Nucleus accumbens (tissue), 56 donors: ENCODE results near the gene GM2A.
"Not testable (repeated sequence)": the region's sequence is repeated elsewhere in the genome, so short reads cannot be mapped to it uniquely, and the experiment has no call there.

Source experiments
- DNase-seq, 56 donors: peaks; one replicate each; lab custom pipeline; 2025; lab: John Stamatoyannopoulos, UW

The GM2A gene

GRCh38 chr5:151250346-151251000 lies 2.5 kb upstream of the GM2A start:
- no peak for DNase-seq

DNA sequence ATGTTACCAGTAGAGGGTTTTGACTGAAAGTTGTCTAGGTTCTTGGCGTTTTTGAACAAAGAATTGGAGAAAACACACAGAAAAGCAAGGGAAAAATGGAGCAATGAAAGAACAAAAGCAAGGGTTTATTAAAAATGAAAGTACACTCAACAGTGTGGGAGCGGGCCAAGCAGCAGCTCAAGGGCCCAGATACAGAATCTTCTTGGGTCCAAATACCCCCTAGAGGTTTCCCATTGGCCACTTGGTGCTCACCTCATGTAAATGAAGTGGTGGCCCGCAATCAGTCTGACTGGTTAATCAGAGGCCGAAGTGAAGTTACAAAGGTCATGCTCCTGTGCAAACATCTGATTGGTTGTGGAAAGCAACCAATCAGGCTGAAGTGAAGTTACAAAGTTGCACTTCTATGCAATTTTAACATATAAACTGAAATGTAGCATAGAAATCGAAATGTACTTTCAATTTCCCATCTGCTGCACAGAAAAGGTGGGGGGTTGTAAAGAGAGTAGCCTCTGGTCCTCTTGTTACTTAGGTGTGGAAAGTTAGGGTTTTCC lies 1.9 kb upstream of the GM2A start:
- no peak for DNase-seq

GRCh38 chr5:151251621-151252020 lies 1.4 kb upstream of the GM2A start:
- DNase-seq, result no peak

DNA sequence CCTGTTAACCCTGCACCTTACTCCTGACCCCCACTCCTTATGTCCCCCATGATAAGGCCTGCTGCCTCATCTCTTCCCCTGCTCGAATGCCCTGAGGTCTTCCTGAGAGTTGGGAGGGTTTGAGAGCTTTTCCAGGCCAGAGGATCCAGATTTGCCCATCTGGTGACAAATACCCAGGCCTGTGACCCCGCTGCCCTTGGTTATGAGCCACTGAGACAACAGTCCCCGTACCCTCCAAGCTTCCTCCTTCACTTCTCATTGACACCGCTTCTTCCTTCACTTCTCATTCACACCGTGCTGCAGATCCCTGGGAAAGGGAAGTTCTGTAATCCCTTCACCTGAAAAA lies 593 bp downstream of the GM2A start:
- peak in 3 of 56 donors; percentile 6 to 34 (median 13) for DNase-seq

DNA sequence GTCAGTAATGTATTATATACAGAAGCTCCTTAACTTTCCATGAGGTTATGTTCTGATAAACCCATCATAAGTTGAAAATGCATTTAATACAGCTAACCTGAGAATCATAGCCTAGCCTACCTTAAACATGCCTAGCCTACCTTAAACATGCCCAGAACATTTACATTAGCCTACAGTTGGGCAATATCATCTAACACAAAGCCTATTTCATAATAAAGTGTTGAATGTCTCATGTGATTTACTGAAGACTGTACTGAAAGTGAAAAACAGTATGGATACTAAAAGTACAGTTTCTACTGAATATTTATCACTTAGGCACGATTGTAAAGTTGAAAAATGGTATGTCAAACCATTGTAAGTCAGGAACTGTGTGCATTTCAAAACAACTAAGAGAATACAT lies 1.6 kb downstream of the GM2A start:
- no peak for DNase-seq

GRCh38 chr5:151254990-151255389 lies 2.0 kb downstream of the GM2A start:
- DNase-seq, result not testable (repeated sequence)

GRCh38 chr5:151255621-151256286 lies 2.8 kb downstream of the GM2A start:
- DNase-seq, result no peak

- peak in 2 of 56 donors; percentile 10 to 18 for DNase-seq
Measured at GRCh38 chr5:151257731-151258181, 4.8 kb downstream of the GM2A start.

DNA sequence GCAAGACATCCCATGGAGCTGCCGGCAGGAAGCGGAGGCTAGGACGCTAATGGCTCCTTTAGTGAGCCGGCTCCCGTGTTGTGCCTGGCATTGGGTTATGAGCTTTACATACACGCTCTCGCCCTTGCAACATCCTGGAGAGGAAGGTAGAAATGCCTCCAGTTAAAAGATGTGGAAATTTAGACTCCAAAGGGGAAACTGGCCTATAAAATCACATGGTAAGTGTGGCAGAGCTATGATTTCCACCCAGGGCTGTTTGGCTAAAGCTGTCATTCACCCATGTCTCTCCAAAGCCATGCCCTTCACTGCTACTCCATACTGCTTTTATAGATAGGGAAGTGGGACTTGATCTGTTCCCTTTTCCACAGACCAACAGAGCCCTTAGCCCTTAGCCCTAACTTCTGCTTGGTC lies 5.2 kb downstream of the GM2A start:
- DNase-seq, result no peak

GRCh38 chr5:151258816-151259215 lies 5.8 kb downstream of the GM2A start:
- DNase-seq, result no peak

GRCh38 chr5:151259931-151260330 lies 6.9 kb downstream of the GM2A start:
- no peak for DNase-seq

- DNase-seq, result no peak
Measured at GRCh38 chr5:151262532-151262931, 9.5 kb downstream of the GM2A start.

- no peak for DNase-seq
Measured at GRCh38 chr5:151264113-151264512, 11.1 kb downstream of the GM2A start.

DNA sequence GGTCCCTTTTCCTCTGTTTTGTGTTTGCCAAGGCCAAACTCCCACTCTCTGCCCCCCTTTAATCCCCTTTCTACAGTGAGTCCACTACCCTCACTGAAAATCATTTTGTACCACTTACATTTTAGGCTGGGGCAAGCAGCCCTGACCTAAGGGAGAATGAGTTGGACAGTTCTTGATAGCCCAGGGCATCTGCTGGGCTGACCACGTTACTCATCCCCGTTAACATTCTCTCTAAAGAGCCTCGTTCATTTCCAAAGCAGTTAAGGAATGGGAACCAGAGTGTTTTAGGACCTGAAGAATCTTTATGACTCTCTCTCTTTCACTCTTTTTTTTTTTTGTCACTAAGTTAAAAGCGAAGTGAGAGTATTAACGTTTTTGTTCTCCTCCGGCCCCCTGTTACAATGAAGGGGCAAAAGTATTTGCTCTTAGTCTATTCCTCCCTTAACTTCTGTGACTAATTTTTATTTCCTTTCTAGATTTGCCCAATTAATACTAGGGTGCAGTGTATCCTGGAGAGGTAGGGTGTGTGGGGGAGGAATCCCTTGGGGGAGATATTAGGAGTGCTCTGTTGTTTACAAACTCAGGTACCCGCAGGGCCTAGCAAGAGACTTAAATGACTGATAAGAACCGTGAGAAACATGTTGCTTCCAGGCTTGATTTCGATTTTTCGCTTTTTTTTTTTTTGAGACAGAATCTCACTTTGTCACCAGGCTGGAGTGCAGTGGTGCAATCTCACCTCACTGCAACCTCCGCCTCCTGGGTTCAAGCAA lies 14.7 kb downstream of the GM2A start:
- DNase-seq, result no peak

DNA sequence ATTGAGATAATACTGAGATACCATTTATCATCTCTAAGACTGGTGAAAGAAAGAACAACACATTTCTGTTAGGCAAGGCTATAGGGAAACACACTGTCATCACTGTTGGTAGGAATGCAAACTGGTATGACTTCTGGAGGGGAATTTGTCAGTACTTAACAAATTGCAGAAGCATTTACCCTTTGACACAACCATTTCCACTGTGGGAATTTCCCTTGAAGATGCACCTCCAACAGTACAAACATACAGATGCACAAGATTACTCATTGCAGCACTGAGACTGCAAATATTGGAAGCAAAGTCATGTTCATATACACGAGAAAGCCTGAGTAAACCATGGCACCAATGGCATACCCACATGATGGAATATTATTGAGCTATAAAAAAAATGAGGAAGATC lies 17.6 kb downstream of the GM2A start:
- DNase-seq, result no peak

DNA sequence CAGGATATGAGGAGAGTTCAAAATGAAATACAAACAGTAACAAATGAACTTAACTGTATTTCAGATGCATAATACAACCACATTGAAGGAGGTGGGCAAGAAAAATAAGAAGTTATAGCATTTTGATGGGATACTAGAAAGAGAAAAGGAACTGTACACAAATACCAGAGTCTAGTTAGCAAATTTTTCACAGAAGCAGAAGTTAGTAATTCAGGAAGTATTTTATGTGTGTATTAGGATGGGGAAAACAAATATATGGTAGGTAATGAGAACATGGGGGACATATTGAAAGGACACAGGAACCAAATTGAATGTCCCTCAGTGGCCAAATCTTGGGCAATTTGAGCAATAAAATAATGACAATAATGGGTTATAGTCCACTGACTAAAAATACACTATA lies 18.4 kb downstream of the GM2A start:
- DNase-seq, result no peak

DNA sequence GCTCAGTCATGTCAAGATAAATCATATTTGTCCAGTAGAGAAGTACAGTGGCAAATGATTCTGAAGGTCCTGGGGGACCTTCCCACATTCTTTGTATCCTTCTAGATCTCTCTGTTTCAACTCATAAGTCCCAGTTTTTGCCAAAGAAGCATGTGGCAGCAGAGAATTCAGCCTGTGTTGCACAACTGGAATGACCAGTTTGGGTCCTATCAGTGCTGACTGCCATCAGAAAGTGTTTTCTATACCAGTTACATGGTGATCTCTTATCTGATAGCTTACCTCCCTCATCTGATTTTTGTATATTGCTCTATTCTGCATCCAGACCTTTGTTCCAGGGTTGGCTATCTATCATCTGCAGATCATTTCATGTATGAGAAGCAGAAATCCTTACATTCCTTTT lies 21.7 kb downstream of the GM2A start:
- no peak for DNase-seq

DNA sequence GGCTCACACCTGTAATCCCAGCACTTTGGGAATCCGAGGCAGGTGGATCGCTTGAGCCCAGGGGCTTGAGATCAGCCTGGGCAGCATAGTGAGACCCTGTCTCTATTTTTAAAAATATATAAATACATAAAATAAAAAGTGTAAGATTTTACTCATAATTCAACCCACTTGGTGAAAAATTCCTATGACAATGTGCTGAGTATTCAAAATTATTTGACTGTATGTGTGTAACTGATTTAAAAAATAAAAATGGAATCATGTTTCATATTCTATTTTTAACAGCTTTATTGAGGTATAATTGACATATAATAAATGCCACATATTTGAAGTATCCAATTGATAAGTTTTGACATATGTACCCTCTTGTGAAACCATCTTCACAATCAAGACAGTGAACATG lies 22.8 kb downstream of the GM2A start:
- DNase-seq, result no peak

DNA sequence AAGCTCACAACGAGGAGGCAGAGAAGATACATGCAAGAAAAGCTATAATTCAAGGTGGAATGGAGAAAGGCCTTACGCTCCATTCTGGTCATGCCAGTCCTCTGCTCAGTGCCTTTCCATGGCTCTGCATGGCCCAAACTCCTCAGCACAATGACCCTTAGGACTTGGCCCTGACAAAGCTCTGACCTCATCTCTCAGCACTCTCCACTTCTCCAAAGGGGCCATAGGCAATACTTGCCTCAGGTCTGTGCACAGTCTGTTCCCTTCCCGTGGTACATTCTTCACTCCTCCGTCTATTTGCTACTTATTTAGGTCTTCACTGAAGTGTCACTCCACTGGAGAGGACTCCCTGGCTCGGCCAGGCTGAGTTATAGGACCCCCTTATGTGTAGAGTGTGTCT lies 25.9 kb downstream of the GM2A start:
- no peak for DNase-seq

DNA sequence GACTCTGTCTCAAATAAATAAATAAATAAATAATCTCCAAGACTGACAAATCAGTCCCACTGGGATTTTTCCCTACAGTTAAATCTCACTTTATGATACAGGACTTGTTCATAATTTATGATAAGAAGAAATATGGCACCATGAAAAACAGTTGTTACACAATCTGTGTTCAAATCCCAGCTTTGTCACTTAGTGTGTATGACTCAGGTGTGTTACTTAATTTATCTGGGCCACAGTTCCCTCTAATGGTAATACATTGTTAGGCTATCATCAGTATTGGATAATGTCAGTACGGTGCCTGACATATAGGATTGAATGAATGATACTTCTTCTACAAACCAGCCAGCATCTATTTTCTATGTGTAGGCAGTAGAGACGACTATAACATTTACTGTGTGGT lies 27.5 kb downstream of the GM2A start:
- DNase-seq, result no peak

DNA sequence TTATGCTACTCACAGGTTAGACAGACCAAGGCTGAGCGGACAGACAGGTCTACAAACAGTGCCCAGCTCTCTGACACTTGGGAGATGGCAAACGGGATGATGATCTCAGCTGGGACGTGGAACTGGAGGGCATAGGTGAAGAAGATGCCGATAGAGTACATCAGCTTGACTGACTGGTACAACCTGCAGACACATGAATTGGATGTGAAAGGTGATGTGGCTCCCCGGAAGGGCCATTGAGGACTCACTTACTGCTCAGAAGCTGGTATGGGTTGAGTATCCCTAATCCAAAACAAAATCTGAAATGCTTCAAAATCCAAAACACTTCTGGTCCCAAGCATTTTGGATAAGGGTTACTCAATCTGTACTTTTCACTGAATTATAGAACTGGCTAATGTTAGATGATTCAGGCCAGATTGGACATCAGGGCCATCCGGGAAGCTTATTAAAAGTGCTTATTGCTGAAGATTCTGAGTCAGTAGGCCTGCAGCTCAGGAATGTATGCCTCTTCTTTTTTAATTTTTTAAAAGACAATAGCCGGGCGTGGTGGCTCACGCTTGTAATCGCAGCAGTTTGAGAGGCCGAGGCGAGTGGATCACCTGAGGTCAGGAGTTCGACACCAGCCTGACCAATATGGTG lies 28.1 kb downstream of the GM2A start:
- DNase-seq, result no peak
